ENCODE data around the gene PITX2. TPM values are rescaled to one million over a fixed set of nuclear protein-coding genes. Genes with fewer than 3 reads are reported as not detected.

Gene PITX2
- total and polyA plus RNA-seq, 2 of the 13 experiments (the other 11 are each of a cell fraction or from before 2014, with no cell fraction given): not detected

DNA sequence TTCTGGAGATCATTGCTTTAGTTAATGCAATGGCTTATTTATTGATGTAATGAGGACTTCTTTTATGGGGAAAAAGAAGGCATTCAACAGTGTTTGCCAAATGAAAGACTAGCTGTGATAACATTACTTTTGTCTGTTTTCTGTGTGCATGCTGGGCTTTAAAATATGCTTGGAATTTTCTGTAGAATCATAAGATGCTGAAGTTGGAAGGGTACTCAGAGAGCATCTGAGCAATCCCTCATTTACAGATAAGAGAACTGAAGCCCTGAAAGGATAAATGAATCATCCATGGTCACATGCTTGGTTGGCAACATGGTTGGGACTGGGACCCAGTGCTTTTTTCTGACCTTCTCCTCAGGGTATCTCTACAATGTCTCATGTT, 31.4 kb upstream of the PITX2 start:
- no peak overlapping the region for H3K9ac ChIP-seq (ENCODE audit: insufficient read depth, low read depth, low read length)
- ChIA-PET POLR2A (no interaction called here), CTCF (ENCODE audit: low intra/inter-chr PET ratio, low total read pairs) (no interaction called here)
- no peak for DNase-seq (ENCODE audit: low spot score)
- intact Hi-C loops (cut with micrococcal nuclease; ENCODE audit: unreplicated experiment): no loop called here
- no peaks in the 10 kb centered on the region for H3K36me3 ChIP-seq (replicated peaks in 1 of 2; ENCODE audit: control insufficient read depth in 1 of 2, insufficient read depth in 2 of 2, low read length in 2 of 2)
- H3K9me3 ChIP-seq (ENCODE audit: low read length): no peaks in the 10 kb centered on the region
- no TSS peak for BruUV-seq (replicated peaks)
- H3K79me2 ChIP-seq (ENCODE audit: insufficient read depth, low read length): no peaks in the 10 kb centered on the region
- H3K4me3 ChIP-seq (replicated peaks in 1 of 3; ENCODE audit: insufficient read depth in 1 of 3, low read depth in 2 of 3, low read length in 3 of 3): no peak overlapping the region
- TF ChIP-seq ZFAT (CRISPR knock-in tag; conservative IDR thresholded peaks at IDR 0.05): no peak
- TF ChIP-seq GPN1 (CRISPR knock-in tag; IDR thresholded peaks at IDR 0.05; ENCODE audit: borderline replicate concordance): no peak
- TF ChIP-seq U2AF2 (IDR thresholded peaks at IDR 0.05; ENCODE audit: low read depth, low read length): no peak
- TF ChIP-seq ZNF264 (CRISPR knock-in tag; IDR thresholded peaks at IDR 0.05): no peak
- TF ChIP-seq TEAD2 (CRISPR knock-in tag; IDR thresholded peaks at IDR 0.05): no peak
- TF ChIP-seq, protein P1, sequence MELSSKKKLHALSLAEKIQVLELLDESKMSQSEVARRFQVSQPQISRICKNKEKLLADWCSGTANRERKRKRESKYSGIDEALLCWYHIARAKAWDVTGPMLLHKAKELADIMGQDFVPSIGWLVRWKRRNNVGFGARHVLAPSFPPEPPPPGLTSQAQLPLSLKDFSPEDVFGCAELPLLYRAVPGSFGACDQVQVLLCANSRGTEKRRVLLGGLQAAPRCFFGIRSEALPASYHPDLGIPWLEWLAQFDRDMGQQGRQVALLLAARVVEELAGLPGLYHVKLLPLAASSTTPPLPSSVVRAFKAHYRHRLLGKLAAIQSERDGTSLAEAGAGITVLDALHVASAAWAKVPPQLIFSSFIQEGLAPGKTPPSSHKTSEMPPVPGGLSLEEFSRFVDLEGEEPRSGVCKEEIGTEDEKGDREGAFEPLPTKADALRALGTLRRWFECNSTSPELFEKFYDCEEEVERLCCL (CRISPR knock-in tag; IDR thresholded peaks at IDR 0.05; ENCODE audit: borderline replicate concordance): no peak
- TF ChIP-seq, protein P2, sequence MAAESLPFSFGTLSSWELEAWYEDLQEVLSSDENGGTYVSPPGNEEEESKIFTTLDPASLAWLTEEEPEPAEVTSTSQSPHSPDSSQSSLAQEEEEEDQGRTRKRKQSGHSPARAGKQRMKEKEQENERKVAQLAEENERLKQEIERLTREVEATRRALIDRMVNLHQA (CRISPR knock-in tag; IDR thresholded peaks at IDR 0.05): no peak
- no peak overlapping the region for H3K27ac ChIP-seq (ENCODE audit: extremely low read length, insufficient read depth, low read length)
- no peak overlapping the region for H3K4me2 ChIP-seq (ENCODE audit: low read depth, low read length)
- no peaks in the 10 kb centered on the region for H3K27me3 ChIP-seq (ENCODE audit: control insufficient read depth in 1 of 2, insufficient read depth in 2 of 2, low read length in 2 of 2)
- peaks cover 11% of the 10 kb centered on the region for H3K4me1 ChIP-seq (ENCODE audit: insufficient read depth, low read length)
- in situ Hi-C loops (cut with HindIII; ENCODE audit: extremely low pct_ligation_motif_present, low pct_unique_long_range_greater_than_20kb): no loop called here
- no peak for ATAC-seq
- FAIRE-seq: no peak
- H4K20me1 ChIP-seq (ENCODE audit: insufficient read depth, low read length): no peaks in the 10 kb centered on the region
- H2AFZ ChIP-seq (ENCODE audit: low read length): no peak overlapping the region
